Measurements from ENCODE around the gene COL1A1. TPM values are rescaled to one million over a fixed set of nuclear protein-coding genes. Genes with fewer than 3 reads are reported as not detected.

Gene COL1A1
- total RNA-seq, 1 experiment from 2014 or later = 239 TPM

GRCh38 chr17:50213026-50214022 lies 11.9 kb upstream of the COL1A1 start:
- DNase-seq (ENCODE audit: low read depth) = no peak

GRCh38 chr17:50212121-50212843 lies 10.9 kb upstream of the COL1A1 start:
- DNase-seq (ENCODE audit: low read depth) = peak; percentile 93

GRCh38 chr17:50211249-50212120 lies 10.1 kb upstream of the COL1A1 start:
- peak; percentile 87 for DNase-seq (ENCODE audit: low read depth)

- DNase-seq (ENCODE audit: low read depth) = peak; percentile 97
Observed at GRCh38 chr17:50210240-50211225, 9.1 kb upstream of the COL1A1 start.

- peak; percentile 98 for DNase-seq (ENCODE audit: low read depth)
Observed at GRCh38 chr17:50209472-50210239, 8.2 kb upstream of the COL1A1 start.

GRCh38 chr17:50209133-50209471 lies 7.7 kb upstream of the COL1A1 start:
- no peak for DNase-seq (ENCODE audit: low read depth)

GRCh38 chr17:50208611-50209061 lies 7.2 kb upstream of the COL1A1 start:
- no peak for DNase-seq (ENCODE audit: low read depth)

GRCh38 chr17:50207792-50208567 lies 6.5 kb upstream of the COL1A1 start:
- DNase-seq (ENCODE audit: low read depth) = no peak

GRCh38 chr17:50207315-50207714 lies 5.9 kb upstream of the COL1A1 start:
- no peak for DNase-seq (ENCODE audit: low read depth)

- DNase-seq (ENCODE audit: low read depth) = peak; percentile 72
Observed at GRCh38 chr17:50206604-50207293, 5.3 kb upstream of the COL1A1 start.

- no peak for DNase-seq (ENCODE audit: low read depth)
Observed at GRCh38 chr17:50205963-50206505, 4.6 kb upstream of the COL1A1 start.

- no peak for DNase-seq (ENCODE audit: low read depth)
Observed at GRCh38 chr17:50205111-50205962, 3.9 kb upstream of the COL1A1 start.

- no peak for DNase-seq (ENCODE audit: low read depth)
Observed at GRCh38 chr17:50204431-50204830, 3.0 kb upstream of the COL1A1 start.

- DNase-seq (ENCODE audit: low read depth) = peak; percentile 83
Observed at GRCh38 chr17:50203604-50204345, 2.3 kb upstream of the COL1A1 start.

- no peak for DNase-seq (ENCODE audit: low read depth)
Observed at GRCh38 chr17:50203086-50203485, 1.7 kb upstream of the COL1A1 start.

All from RPMI7951 (cell line).